ENCODE results near the gene UBE3D.
A peak's percentile ranks its signal among the peaks of the same experiment; 100 is the strongest.

DNA sequence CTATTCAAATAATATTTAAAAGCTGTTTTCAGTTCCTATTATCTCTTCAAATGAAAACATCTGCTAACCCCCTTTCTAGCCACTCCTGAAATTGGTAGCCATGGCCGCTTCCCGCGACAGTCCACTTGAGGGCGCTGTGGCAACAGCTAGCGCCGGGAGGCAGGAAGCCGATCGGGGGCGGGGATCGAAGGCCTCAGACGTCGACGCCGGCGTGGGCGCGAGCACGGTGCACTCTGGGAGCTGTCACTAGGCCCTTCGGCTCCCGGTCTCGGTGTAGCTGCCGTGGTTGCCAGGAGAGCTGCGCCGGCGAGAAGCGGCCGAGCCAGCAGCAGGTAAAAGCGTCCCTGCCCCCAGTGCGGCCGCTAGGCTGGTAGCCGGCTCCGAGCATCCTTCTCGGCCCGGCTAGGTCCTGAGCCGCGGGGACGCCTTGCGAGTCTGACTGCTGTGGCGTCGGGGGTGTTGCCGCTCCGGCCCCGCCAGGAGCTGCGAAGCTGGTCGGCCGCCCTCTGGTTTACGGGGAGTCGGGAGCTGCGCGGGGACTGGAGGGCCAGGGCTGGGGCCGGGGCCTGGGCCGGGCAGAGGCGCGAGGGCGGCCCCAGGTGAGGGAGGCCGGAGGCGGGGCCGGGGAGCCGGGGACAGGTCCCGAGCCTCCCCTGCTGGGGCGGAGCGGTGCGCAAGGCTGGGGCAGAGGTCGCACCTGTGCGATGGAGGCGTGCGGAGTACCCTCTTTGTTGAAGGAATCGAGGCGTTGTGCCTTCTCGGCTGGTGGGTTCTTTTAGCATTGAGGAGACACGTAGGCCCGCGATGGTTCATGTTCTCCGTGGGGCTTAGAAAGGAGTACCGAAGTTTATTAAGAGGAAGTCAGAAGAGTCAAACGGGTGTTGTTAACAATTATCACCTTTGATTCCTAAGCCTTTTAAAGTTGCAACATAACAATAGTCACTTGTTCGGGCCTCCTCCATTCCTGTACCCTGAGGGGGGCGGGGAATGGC lies 2.1 kb upstream of the UBE3D start, which contains the start of gene DOP1A:
- TF ChIP-seq POLR2AphosphoS5 (IDR thresholded peaks at IDR 0.05; ENCODE audit: borderline replicate concordance, low read depth, low read length) (peak; percentile 75), EZH2 (IDR thresholded peaks at IDR 0.05) (no peak)
